H1 (cell line): ENCODE data around the gene ATP9B. TPM values are rescaled to one million over a fixed set of nuclear protein-coding genes. Genes with fewer than 3 reads are reported as not detected.

Experiments used
- BRCA1 ChIP-seq: IDR thresholded peaks from 2 replicates; pipeline ENCODE4 v1.6.1; 2012; ENCODE audit warnings: low read depth, low read length, improper control_type of control experiment
- CHD7 ChIP-seq: fragments of 300-600 bp; sonication (generic); IDR thresholded peaks from 2 replicates; pipeline ENCODE4 v1.7.1; 2012; ENCODE audit warnings: low read length, moderate library complexity, mild to moderate bottlenecking, inconsistent platforms; ENCODE audit not compliant: insufficient replicate concordance
- KDM1A ChIP-seq: fragments of 200-600, 300-600 bp; sonication (generic); IDR thresholded peaks from 2 replicates; pipeline ENCODE4 v1.7.1; 2016; ENCODE audit warnings: mild to moderate bottlenecking, low read length, borderline replicate concordance
- polyA plus RNA-seq, 7 experiments: library from polyadenylated mRNA; depleted of rRNA in 3 of 7; stranded (reverse) in 5 of 7; unstranded in 2 of 7; fragments of >200 nt in 5 of 7; fragments of 200-250 nt in 2 of 7; gene quantifications; 1 replicate in 5 of 7; 2 replicates in 1 of 7; 4 replicates in 1 of 7; pipeline versions ENCODE4 v1.2.1 to v1.2.3, GENCODE V29; 2011 to 2013; ENCODE audit warnings: missing spikeins in 2 of 7, mixed read lengths in 2 of 7
- total RNA-seq: library from RNA; stranded (reverse); fragmentation: NEBNext Ultra II Directional; extraction: Animal tissue kit (Norgen Biotek cat#: 25700); gene quantifications from 2 replicates; pipeline ENCODE4 v1.2.1, GENCODE V29; 2021

Gene ATP9B
- total and polyA plus RNA-seq, 2 of the 8 experiments (the other 6 are each of a cell fraction or from before 2014, with no cell fraction given) = 15.1 to 21.7 TPM

- no peak for TF ChIP-seq CHD7
- TF ChIP-seq KDM1A = no peak
- TF ChIP-seq BRCA1 = no peak
Measured at GRCh38 chr18:79318142-79318673, 249.0 kb downstream of the ATP9B start (continued).
